ENCODE data around the gene PHIP. TPM values are rescaled to one million over a fixed set of nuclear protein-coding genes. Genes with fewer than 3 reads are reported as not detected.
A peak's percentile ranks its signal among the peaks of the same experiment; 100 is the strongest.

PHIP gene
- total RNA-seq (2013), result 31.8 TPM
- polyA plus RNA-seq (10 to 100 TPM in 1 of 3 donors, 1 to 10 TPM in 2; 3.2 to 10.8 (median 5.1) TPM), polyA minus RNA-seq (14.1 and 16.4 TPM in 2 replicates), total RNA-seq (128 to 300 (median 263) reads per million in 11 experiments)

DNA sequence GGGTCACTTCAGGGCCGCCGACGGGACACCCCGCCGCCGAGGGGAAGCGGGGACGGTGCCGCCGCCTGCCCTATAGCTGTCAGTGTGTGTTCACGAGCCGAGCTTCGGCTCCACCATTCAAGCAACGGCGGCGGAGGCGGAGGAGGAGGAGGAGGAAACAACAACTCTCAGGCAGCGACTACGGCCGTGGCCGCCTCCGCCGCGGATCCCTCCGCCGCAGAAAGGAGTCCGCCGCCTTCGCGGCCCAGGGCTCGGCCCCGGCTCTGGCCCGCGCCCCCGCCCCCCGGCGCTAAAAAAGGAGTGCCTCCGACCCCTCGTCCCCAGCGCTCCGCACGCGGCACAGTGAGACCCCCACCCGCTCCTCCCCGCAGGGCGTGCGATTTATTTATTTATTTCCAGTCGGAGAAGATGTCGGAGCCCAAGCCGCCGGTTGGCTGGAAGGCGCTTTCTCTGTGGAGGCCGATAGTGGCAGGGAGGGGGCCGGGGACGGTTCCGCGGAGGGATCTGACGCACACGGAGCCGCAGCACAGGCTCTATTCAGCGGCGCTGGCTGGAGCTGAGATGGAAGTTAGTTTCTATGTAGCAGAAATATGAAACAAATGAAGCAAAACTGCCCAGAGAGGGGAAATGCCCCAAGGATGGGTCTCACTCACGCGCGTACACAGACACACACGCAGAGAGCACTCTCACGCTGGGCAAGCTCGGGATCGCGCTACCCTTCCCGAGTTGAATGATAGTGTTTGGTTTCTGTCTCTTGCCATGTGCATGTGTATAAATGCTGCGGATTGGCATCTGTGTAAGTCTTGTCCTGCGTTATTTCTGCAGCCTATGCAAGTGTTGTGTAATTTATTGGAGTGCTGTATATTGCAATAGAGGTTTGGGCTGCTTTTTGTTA is at the start of gene PHIP:
TSS of gene PHIP (minus strand) at position 180 of the 895 bp plus-strand sequence. CDS start 186 bp downstream, outside the sequence.
- H3K4me2 ChIP-seq (replicated peaks; ENCODE audit: extremely low read depth, low read length, poor library complexity, severe bottlenecking), result peak within 1 kb of the TSS; percentile 76
- TF ChIP-seq, protein P1, sequence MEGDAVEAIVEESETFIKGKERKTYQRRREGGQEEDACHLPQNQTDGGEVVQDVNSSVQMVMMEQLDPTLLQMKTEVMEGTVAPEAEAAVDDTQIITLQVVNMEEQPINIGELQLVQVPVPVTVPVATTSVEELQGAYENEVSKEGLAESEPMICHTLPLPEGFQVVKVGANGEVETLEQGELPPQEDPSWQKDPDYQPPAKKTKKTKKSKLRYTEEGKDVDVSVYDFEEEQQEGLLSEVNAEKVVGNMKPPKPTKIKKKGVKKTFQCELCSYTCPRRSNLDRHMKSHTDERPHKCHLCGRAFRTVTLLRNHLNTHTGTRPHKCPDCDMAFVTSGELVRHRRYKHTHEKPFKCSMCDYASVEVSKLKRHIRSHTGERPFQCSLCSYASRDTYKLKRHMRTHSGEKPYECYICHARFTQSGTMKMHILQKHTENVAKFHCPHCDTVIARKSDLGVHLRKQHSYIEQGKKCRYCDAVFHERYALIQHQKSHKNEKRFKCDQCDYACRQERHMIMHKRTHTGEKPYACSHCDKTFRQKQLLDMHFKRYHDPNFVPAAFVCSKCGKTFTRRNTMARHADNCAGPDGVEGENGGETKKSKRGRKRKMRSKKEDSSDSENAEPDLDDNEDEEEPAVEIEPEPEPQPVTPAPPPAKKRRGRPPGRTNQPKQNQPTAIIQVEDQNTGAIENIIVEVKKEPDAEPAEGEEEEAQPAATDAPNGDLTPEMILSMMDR (IDR thresholded peaks at IDR 0.05), result no peak
- H3K27ac ChIP-seq (ENCODE audit: low read depth in 1 of 2, low read length in 2 of 2), result peak within 1 kb of the TSS; percentile 92 to 96
- H2AFZ ChIP-seq (ENCODE audit: insufficient read depth, low read depth, low read length, poor library complexity, severe bottlenecking), result peak within 1 kb of the TSS; percentile 84
- under 1% methylated on average over 68 of the region's 73 CpGs for WGBS (ENCODE audit: insufficient coverage)
- peak within 1 kb of the TSS; percentile 97 for H3K9ac ChIP-seq (ENCODE audit: insufficient read depth, low read length, poor library complexity, severe bottlenecking)
- peaks cover 38% of the 10 kb centered on the region for H3K79me2 ChIP-seq (ENCODE audit: insufficient read depth, low read length)
- Mint-ChIP-seq H3K9me3 (peaks cover 0 to 2% (median 0%) of the 10 kb centered on the region in 7 donors), H3K36me3 (peaks cover 5 to 6% of the 10 kb centered on the region in 2 donors), H3K4me1 (peaks cover 36% of the 10 kb centered on the region), H3K27me3 (ENCODE audit: low read depth in 3 of 3) (no peaks in the 10 kb centered on the region), H3K4me3 (peak within 1 kb of the TSS; percentile 88 to 95), H3K27ac (peak within 1 kb of the TSS; percentile 89 to 96 (median 95))
- no peaks in the 10 kb centered on the region for H3K27me3 ChIP-seq (ENCODE audit: control insufficient read depth in 2 of 2, insufficient read depth in 2 of 2, low read length in 2 of 2)
- no peaks in the 10 kb centered on the region for H3K9me3 ChIP-seq (replicated peaks in 1 of 2; ENCODE audit: control insufficient read depth in 1 of 2, insufficient read depth in 1 of 2, low read length in 2 of 2)
- peaks cover 0 to 4% of the 10 kb centered on the region in 2 donors for H3K36me3 ChIP-seq (replicated peaks in 1 of 2; ENCODE audit: control insufficient read depth in 1 of 2, insufficient read depth in 2 of 2, low read length in 2 of 2)
- H3K4me1 ChIP-seq (ENCODE audit: control insufficient read depth in 1 of 2, insufficient read depth in 2 of 2, low read length in 2 of 2), result peaks cover 12 to 33% of the 10 kb centered on the region in 2 donors
- peaks cover 33% of the 10 kb centered on the region for H4K20me1 ChIP-seq (ENCODE audit: insufficient read depth, low read length)
- peak within 1 kb of the TSS; percentile 82 to 90 (median 84) for H3K4me3 ChIP-seq (replicated peaks in 1 of 3; ENCODE audit: low read depth in 2 of 3, low read length in 3 of 3)
- intact Hi-C loops (cut with micrococcal nuclease), result loop anchor here (5.0 to 10.0 kb wide), 3 partner anchors 154 to 456 kb away; partner anchors contain the start of genes HMGN3 (in 2 of the 2) and LCA5 (in 1 of the 2)
- peak; percentile 90 to 98 (median 94) for DNase-seq

DNA sequence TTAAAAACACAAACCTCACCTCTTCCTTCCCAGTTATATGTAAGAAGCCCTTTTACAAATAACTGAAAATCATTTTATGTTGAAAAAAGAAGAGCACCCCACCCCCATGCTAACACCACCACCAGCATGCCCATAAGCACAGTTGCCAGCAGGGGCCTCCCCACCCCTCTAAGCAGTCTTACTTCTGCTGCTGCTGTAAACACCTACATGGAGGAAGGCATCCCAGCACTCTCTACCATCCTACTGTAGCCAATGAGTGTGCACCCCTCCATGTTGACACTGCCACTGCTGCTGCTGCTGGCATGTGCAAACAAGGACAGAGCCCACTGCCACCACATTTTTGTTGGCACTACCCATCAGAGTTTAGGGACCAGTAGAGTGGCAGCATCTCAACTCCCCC is 49.6 kb upstream of the PHIP start:
- Histone ChIP-seq H3K27ac (ENCODE audit: low read depth in 1 of 2, low read length in 2 of 2) (no peak overlapping the region), H3K9ac (ENCODE audit: insufficient read depth, low read length, poor library complexity, severe bottlenecking) (no peak overlapping the region), H3K27me3 (ENCODE audit: control insufficient read depth in 2 of 2, insufficient read depth in 2 of 2, low read length in 2 of 2) (no peaks in the 10 kb centered on the region), H3K9me3 (replicated peaks in 1 of 2; ENCODE audit: control insufficient read depth in 1 of 2, insufficient read depth in 1 of 2, low read length in 2 of 2) (peaks cover 0 to 2% of the 10 kb centered on the region in 2 donors), H3K4me2 (replicated peaks; ENCODE audit: extremely low read depth, low read length, poor library complexity, severe bottlenecking) (no peak overlapping the region), H3K4me3 (replicated peaks in 1 of 3; ENCODE audit: low read depth in 2 of 3, low read length in 3 of 3) (no peak overlapping the region), H3K36me3 (replicated peaks in 1 of 2; ENCODE audit: control insufficient read depth in 1 of 2, insufficient read depth in 2 of 2, low read length in 2 of 2) (no peaks in the 10 kb centered on the region), H3K4me1 (ENCODE audit: control insufficient read depth in 1 of 2, insufficient read depth in 2 of 2, low read length in 2 of 2) (no peaks in the 10 kb centered on the region), H2AFZ (ENCODE audit: insufficient read depth, low read depth, low read length, poor library complexity, severe bottlenecking) (no peak overlapping the region), H4K20me1 (ENCODE audit: insufficient read depth, low read length) (no peaks in the 10 kb centered on the region), H3K79me2 (ENCODE audit: insufficient read depth, low read length) (no peaks in the 10 kb centered on the region)
- H3K9me3 Mint-ChIP-seq, result peaks cover 0 to 20% (median 6%) of the 10 kb centered on the region in 7 donors
- TF ChIP-seq, protein P1 (IDR thresholded peaks at IDR 0.05), result no peak
- peaks cover 0 to 2% (median 1%) of the 10 kb centered on the region in 3 donors for H3K27me3 Mint-ChIP-seq (ENCODE audit: low read depth in 3 of 3)
- no peak overlapping the region for H3K27ac Mint-ChIP-seq
- intact Hi-C loops (cut with micrococcal nuclease), result no loop called here
- no peaks in the 10 kb centered on the region for H3K4me1 Mint-ChIP-seq
- DNase-seq, result no peak
- no peak overlapping the region for H3K4me3 Mint-ChIP-seq
- H3K36me3 Mint-ChIP-seq, result no peaks in the 10 kb centered on the region

Data from CD14-positive monocyte (primary cell).